ENCODE results near the gene CSTPP1.

DNA sequence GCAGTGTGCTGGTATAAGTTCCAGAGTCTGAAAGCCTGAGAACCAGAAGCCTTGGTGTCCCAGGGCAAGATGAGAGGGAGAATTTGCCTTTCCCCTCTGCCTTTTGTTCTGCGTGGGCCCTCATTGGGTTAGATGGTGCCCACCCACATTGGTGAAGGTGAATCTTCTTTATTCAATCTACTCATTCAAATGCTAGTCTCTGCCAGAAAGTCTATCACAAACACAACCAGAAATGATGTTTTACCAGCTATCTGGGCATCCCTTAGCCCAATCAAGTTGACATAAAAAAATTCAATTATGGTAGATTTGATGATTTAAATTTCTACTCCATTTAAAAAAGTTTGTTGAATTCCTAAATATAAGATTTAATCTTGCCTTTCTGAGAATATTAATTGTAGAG, 22.2 kb downstream of the CSTPP1 start:
- TF ChIP-seq, protein P1, sequence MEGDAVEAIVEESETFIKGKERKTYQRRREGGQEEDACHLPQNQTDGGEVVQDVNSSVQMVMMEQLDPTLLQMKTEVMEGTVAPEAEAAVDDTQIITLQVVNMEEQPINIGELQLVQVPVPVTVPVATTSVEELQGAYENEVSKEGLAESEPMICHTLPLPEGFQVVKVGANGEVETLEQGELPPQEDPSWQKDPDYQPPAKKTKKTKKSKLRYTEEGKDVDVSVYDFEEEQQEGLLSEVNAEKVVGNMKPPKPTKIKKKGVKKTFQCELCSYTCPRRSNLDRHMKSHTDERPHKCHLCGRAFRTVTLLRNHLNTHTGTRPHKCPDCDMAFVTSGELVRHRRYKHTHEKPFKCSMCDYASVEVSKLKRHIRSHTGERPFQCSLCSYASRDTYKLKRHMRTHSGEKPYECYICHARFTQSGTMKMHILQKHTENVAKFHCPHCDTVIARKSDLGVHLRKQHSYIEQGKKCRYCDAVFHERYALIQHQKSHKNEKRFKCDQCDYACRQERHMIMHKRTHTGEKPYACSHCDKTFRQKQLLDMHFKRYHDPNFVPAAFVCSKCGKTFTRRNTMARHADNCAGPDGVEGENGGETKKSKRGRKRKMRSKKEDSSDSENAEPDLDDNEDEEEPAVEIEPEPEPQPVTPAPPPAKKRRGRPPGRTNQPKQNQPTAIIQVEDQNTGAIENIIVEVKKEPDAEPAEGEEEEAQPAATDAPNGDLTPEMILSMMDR (IDR thresholded peaks at IDR 0.05): no peak
- no peak for TF ChIP-seq POLR2A (IDR thresholded peaks at IDR 0.05; ENCODE audit: low read depth)
- TF ChIP-seq POLR2AphosphoS5 (IDR thresholded peaks at IDR 0.05): no peak
- TF ChIP-seq EP300 (IDR thresholded peaks at IDR 0.05): no peak

Data from esophagus muscularis mucosa (tissue), 4 donors.